H1 (cell line): ENCODE results near the gene ADGRB3. TPM values are rescaled to one million over a fixed set of nuclear protein-coding genes. Genes with fewer than 3 reads are reported as not detected.

Experiments used
- CTCF ChIA-PET: fragments of 300-600 bp; sonication (Branson Sonifier 250); formaldehyde crosslinking; loops from one replicate; lab custom pipeline; 2021; ENCODE audit not compliant: partially characterized antibody; lab: Charles Lee
- POLR2A ChIA-PET: fragments of 300-600 bp; sonication (Branson Sonifier 250); formaldehyde crosslinking; loops from one replicate; lab custom pipeline; 2021; ENCODE audit warnings: inconsistent platforms; ENCODE audit not compliant: partially characterized antibody; lab: Charles Lee
- DNase-seq, 2 experiments: peaks; one replicate each; pipeline versions ENCODE4 v3.0.0 to v3.0.0-alpha.2; 2010 to 2022; ENCODE audit warnings: low spot score in 2 of 2, low read depth in 1 of 2, mixed read lengths in 1 of 2
- FAIRE-seq: peaks from 2 replicates; lab custom pipeline; 2011; peaks lifted over from hg19 to GRCh38; lab: Jason Lieb, UNC
- H2AFZ ChIP-seq: 2 replicates; pipeline ENCODE4 v1.8.1; 2012; ENCODE audit warnings: low read length, inconsistent platforms
- H2AK5ac ChIP-seq: 2 replicates; pipeline ENCODE4 v1.6.1; 2013; ENCODE audit warnings: low read depth, low read length
- H2BK120ac ChIP-seq: replicated peaks from 2 replicates; pipeline ENCODE3; 2013; ENCODE audit warnings: low read depth, low read length, inconsistent platforms
- H2BK12ac ChIP-seq: 2 replicates; pipeline ENCODE4 v1.6.1; 2013; ENCODE audit warnings: low read depth, low read length
- H2BK15ac ChIP-seq: 2 replicates; pipeline ENCODE4 v1.6.1; 2013; ENCODE audit warnings: low read length
- H2BK20ac ChIP-seq: 2 replicates; pipeline ENCODE4 v1.6.1; 2013; ENCODE audit warnings: low read length
- H2BK5ac ChIP-seq: 2 replicates; pipeline ENCODE4 v1.6.1; 2013; ENCODE audit warnings: low read depth, low read length
- H3K14ac ChIP-seq: 2 replicates; pipeline ENCODE4 v1.6.1; 2013; ENCODE audit warnings: inconsistent platforms; ENCODE audit not compliant: insufficient read length
- H3K18ac ChIP-seq: 2 replicates; pipeline ENCODE4 v1.6.1; 2013; ENCODE audit warnings: low read length; ENCODE audit errors: extremely low read depth
- H3K23ac ChIP-seq: 2 replicates; pipeline ENCODE4 v1.6.1; 2013; ENCODE audit warnings: inconsistent platforms; ENCODE audit not compliant: insufficient read length
- H3K23me2 ChIP-seq: 2 replicates; pipeline ENCODE4 v1.6.1; 2013; ENCODE audit warnings: low read depth, low read length
- H3K27ac ChIP-seq: 2 replicates; pipeline ENCODE4 v1.6.1; 2011; ENCODE audit warnings: low read depth, low read length, inconsistent platforms
- H3K27me3 ChIP-seq, 4 experiments: replicated peaks in 1 of 4; 1 replicate in 1 of 4; 2 replicates in 3 of 4; pipeline versions ENCODE4 v1.6.1 to v1.8.1; 2011 to 2013; ENCODE audit warnings: low read length in 3 of 4, mild to moderate bottlenecking in 3 of 4, inconsistent platforms in 2 of 4, mixed read lengths in 2 of 4, moderate library complexity in 1 of 4; ENCODE audit not compliant: control insufficient read depth in 3 of 4, insufficient read depth in 3 of 4; ENCODE audit errors: extremely low read depth in 1 of 4
- H3K36me3 ChIP-seq, 4 experiments: 2 replicates each; pipeline versions ENCODE4 v1.6.1 to v1.8.1; 2011 to 2013; ENCODE audit warnings: mild to moderate bottlenecking in 4 of 4, low read length in 3 of 4, moderate library complexity in 2 of 4, control low read depth in 1 of 4, inconsistent platforms in 1 of 4; ENCODE audit not compliant: insufficient read depth in 4 of 4, control insufficient read depth in 2 of 4
- H3K4ac ChIP-seq: replicated peaks from 2 replicates; pipeline ENCODE3; 2013; ENCODE audit warnings: low read length, low read depth, mixed read lengths, inconsistent platforms; ENCODE audit not compliant: insufficient read length
- H3K4me1 ChIP-seq, 4 experiments: replicated peaks in 1 of 4; 1 replicate in 1 of 4; 2 replicates in 3 of 4; pipeline versions ENCODE4 v1.6.1 to v1.8.1; 2011 to 2013; ENCODE audit warnings: low read length in 3 of 4, inconsistent platforms in 2 of 4, mixed read lengths in 1 of 4; ENCODE audit not compliant: insufficient read depth in 4 of 4, control insufficient read depth in 3 of 4
- H3K4me2 ChIP-seq, 2 experiments: 2 replicates each; pipeline versions ENCODE4 v1.6.1 to v1.8.1; 2011 to 2013; ENCODE audit warnings: low read depth in 2 of 2, low read length in 2 of 2, control low read depth in 1 of 2, inconsistent platforms in 1 of 2, mild to moderate bottlenecking in 1 of 2; ENCODE audit not compliant: insufficient read depth in 1 of 2
- H3K4me3 ChIP-seq, 4 experiments: fragments of 200-600, 300-600 bp in 1 of 4; sonication (generic), shearing (Covaris generic), sonication (Bioruptor Twin) in 1 of 4; 2 replicates each; pipeline versions ENCODE4 v1.5.1 to v1.8.1; 2011 to 2016; ENCODE audit warnings: low read length in 4 of 4, low read depth in 3 of 4, control low read depth in 2 of 4, inconsistent platforms in 2 of 4, mild to moderate bottlenecking in 2 of 4, mixed read lengths in 1 of 4, moderate library complexity in 1 of 4; ENCODE audit not compliant: insufficient read depth in 2 of 4; ENCODE audit errors: extremely low read depth in 1 of 4
- H3K56ac ChIP-seq: replicated peaks from 2 replicates; pipeline ENCODE3; 2013; ENCODE audit warnings: low read depth, mild to moderate bottlenecking, mixed read lengths, low read length, inconsistent platforms; ENCODE audit not compliant: insufficient read length
- H3K79me1 ChIP-seq: 2 replicates; pipeline ENCODE4 v1.6.1; 2013; ENCODE audit warnings: low read depth, low read length, control low read depth
- H3K79me2 ChIP-seq, 2 experiments: 2 replicates each; pipeline versions ENCODE4 v1.6.1 to v1.8.1; 2012 to 2013; ENCODE audit warnings: low read length in 2 of 2, mild to moderate bottlenecking in 2 of 2, inconsistent platforms in 1 of 2; ENCODE audit not compliant: insufficient read depth in 2 of 2, control insufficient read depth in 1 of 2
- H3K9ac ChIP-seq, 4 experiments: replicated peaks in 1 of 4; 1 replicate in 1 of 4; 2 replicates in 3 of 4; pipeline versions ENCODE4 v1.6.1 to v1.8.1; 2011 to 2013; ENCODE audit warnings: low read depth in 3 of 4, low read length in 3 of 4, control low read depth in 2 of 4, mild to moderate bottlenecking in 2 of 4, moderate library complexity in 2 of 4, inconsistent platforms in 1 of 4; ENCODE audit errors: extremely low read depth in 1 of 4
- H3K9me3 ChIP-seq, 2 experiments: 2 replicates each; pipeline versions ENCODE4 v1.6.1 to v1.8.1; 2012 to 2013; ENCODE audit warnings: mild to moderate bottlenecking in 2 of 2, moderate library complexity in 2 of 2, control low read depth in 1 of 2, inconsistent platforms in 1 of 2, low read depth in 1 of 2, low read length in 1 of 2, mixed read lengths in 1 of 2; ENCODE audit not compliant: insufficient read depth in 2 of 2
- H4K20me1 ChIP-seq, 2 experiments: replicated peaks in 1 of 2; 2 replicates each; pipeline versions ENCODE3 to v1.8.1; 2011 to 2013; ENCODE audit warnings: inconsistent platforms in 2 of 2, low read length in 2 of 2, mild to moderate bottlenecking in 1 of 2; ENCODE audit not compliant: insufficient read depth in 2 of 2, control insufficient read depth in 1 of 2
- H4K5ac ChIP-seq: 2 replicates; pipeline ENCODE4 v1.6.1; 2013; ENCODE audit warnings: low read length, low read depth, mixed read lengths, inconsistent platforms; ENCODE audit not compliant: insufficient read length
- H4K8ac ChIP-seq: 2 replicates; pipeline ENCODE4 v1.8.0; 2013; ENCODE audit warnings: mild to moderate bottlenecking, moderate library complexity, low read length, inconsistent platforms; ENCODE audit not compliant: insufficient read depth; ENCODE audit errors: extremely low read depth
- H4K91ac ChIP-seq: replicated peaks from 2 replicates; pipeline ENCODE3; 2013; ENCODE audit warnings: low read length, mixed read lengths, inconsistent platforms; ENCODE audit not compliant: insufficient read length
- BCL11A ChIP-seq, 2 experiments: IDR thresholded peaks; one replicate each; pipeline ENCODE4 v1.6.1; 2011; ENCODE audit warnings: low read depth in 2 of 2, low read length in 2 of 2, mild to moderate bottlenecking in 2 of 2
- BRCA1 ChIP-seq: IDR thresholded peaks from 2 replicates; pipeline ENCODE4 v1.6.1; 2012; ENCODE audit warnings: low read depth, low read length, improper control_type of control experiment
- CEBPB ChIP-seq: IDR thresholded peaks from 2 replicates; pipeline ENCODE4 v1.6.1; 2012; ENCODE audit warnings: low read depth, low read length
- CHD1 ChIP-seq: IDR thresholded peaks from 2 replicates; pipeline ENCODE4 v1.6.1; 2012; ENCODE audit warnings: low read depth, low read length, improper control_type of control experiment
- CHD2 ChIP-seq: IDR thresholded peaks from 2 replicates; pipeline ENCODE4 v1.6.1; 2012; ENCODE audit warnings: low read length, improper control_type of control experiment
- CREB1 ChIP-seq: IDR thresholded peaks from 2 replicates; pipeline ENCODE4 v1.6.1; 2012; ENCODE audit warnings: inconsistent platforms
- EGR1 ChIP-seq: IDR thresholded peaks from 2 replicates; pipeline ENCODE4 v1.6.1; 2011; ENCODE audit warnings: low read depth, low read length, borderline replicate concordance
- EP300 ChIP-seq, 2 experiments: IDR thresholded peaks; 1 replicate in 1 of 2; 2 replicates in 1 of 2; pipeline ENCODE4 v1.6.1; 2011 to 2012; ENCODE audit warnings: low read depth in 2 of 2, low read length in 2 of 2, mild to moderate bottlenecking in 2 of 2, borderline replicate concordance in 1 of 2, inconsistent platforms in 1 of 2, moderate library complexity in 1 of 2
- SAP30 ChIP-seq: fragments of 300-600 bp; sonication (generic); IDR thresholded peaks from 2 replicates; pipeline ENCODE4 v1.7.1; 2012; ENCODE audit warnings: low read length, moderate library complexity, mild to moderate bottlenecking, inconsistent platforms; ENCODE audit not compliant: insufficient read depth, insufficient replicate concordance
- SIX5 ChIP-seq: IDR thresholded peaks from 2 replicates; pipeline ENCODE4 v1.6.1; 2011; ENCODE audit warnings: mild to moderate bottlenecking, low read depth, low read length
- SP1 ChIP-seq: IDR thresholded peaks from 2 replicates; pipeline ENCODE4 v1.6.1; 2011; ENCODE audit warnings: low read depth, low read length
- SRF ChIP-seq: IDR thresholded peaks from 2 replicates; pipeline ENCODE4 v1.6.1; 2011; ENCODE audit warnings: mild to moderate bottlenecking, low read depth, low read length, moderate library complexity
- TAF7 ChIP-seq: optimal IDR thresholded peaks from 2 replicates; pipeline ENCODE3; 2011; ENCODE audit warnings: low read depth, mild to moderate bottlenecking, inconsistent platforms, low read length, moderate library complexity, borderline replicate concordance
- TCF12 ChIP-seq: IDR thresholded peaks from 2 replicates; pipeline ENCODE4 v1.6.1; 2011; ENCODE audit warnings: low read depth, mild to moderate bottlenecking, low read length
- WGBS, 2 experiments: shearing (Covaris generic) in 1 of 2; methylation state at CpG; one replicate each; pipeline versions ENCODE4 v1.1.6 to v1.1.7; 2013 to 2015; ENCODE audit warnings: low lambda C conversion rate in 2 of 2, mixed read lengths in 2 of 2, inconsistent platforms in 1 of 2, low coverage in 1 of 2, missing lambda C conversion rate in 1 of 2; ENCODE audit not compliant: insufficient replicate concordance in 2 of 2, insufficient coverage in 1 of 2, insufficient read length in 1 of 2; ENCODE audit errors: extremely low coverage in 1 of 2, missing lambda C conversion rate in 1 of 2; 5-methylcytosine and 5-hydroxymethylcytosine counted together
- polyA plus RNA-seq, 7 experiments: library from polyadenylated mRNA; depleted of rRNA in 3 of 7; stranded (reverse) in 5 of 7; unstranded in 2 of 7; fragments of >200 nt in 5 of 7; fragments of 200-250 nt in 2 of 7; gene quantifications; 1 replicate in 5 of 7; 2 replicates in 1 of 7; 4 replicates in 1 of 7; pipeline versions ENCODE4 v1.2.1 to v1.2.3, GENCODE V29; 2011 to 2013; ENCODE audit warnings: missing spikeins in 2 of 7, mixed read lengths in 2 of 7
- total RNA-seq: library from RNA; stranded (reverse); fragmentation: NEBNext Ultra II Directional; extraction: Animal tissue kit (Norgen Biotek cat#: 25700); gene quantifications from 2 replicates; pipeline ENCODE4 v1.2.1, GENCODE V29; 2021
- TF ChIP-seq, protein P1 (sequence below): IDR thresholded peaks from 2 replicates; pipeline ENCODE4 v1.6.1; 2012; ENCODE audit warnings: inconsistent platforms

The ADGRB3 gene
- total and polyA plus RNA-seq, 2 of the 8 experiments (the other 6 are each of a cell fraction or from before 2014, with no cell fraction given): 0.35 to 1.2 TPM

GRCh38 chr6:69007781-69008180, 372.7 kb downstream of the ADGRB3 start:
- Histone ChIP-seq H4K5ac (no peak overlapping the region), H3K18ac (no peak overlapping the region), H3K27ac (no peak overlapping the region), H3K4me1 (peaks cover 0 to 15% (median 8%) of the 10 kb centered on the region in 4 experiments; a peak in 4 of 7 replicates), H3K9ac (no peak overlapping the region), H3K56ac (no peak overlapping the region), H2BK20ac (no peak overlapping the region), H4K91ac (no peak overlapping the region), H2BK15ac (no peak overlapping the region), H3K4ac (no peak overlapping the region), H3K9me3 (no peaks in the 10 kb centered on the region), H2BK120ac (no peak overlapping the region), H4K8ac (no peak overlapping the region), H3K4me2 (peak overlapping the region in 1 of 2 experiments; percentile 3; a peak in 1 of 4 replicates), H2BK5ac (no peak overlapping the region), H3K79me1 (no peaks in the 10 kb centered on the region), H4K20me1 (no peaks in the 10 kb centered on the region), H3K36me3 (no peaks in the 10 kb centered on the region), H2AFZ (no peak overlapping the region), H3K14ac (no peak overlapping the region), H3K27me3 (no peaks in the 10 kb centered on the region), H2BK12ac (no peak overlapping the region), H3K23me2 (no peaks in the 10 kb centered on the region), H3K79me2 (no peaks in the 10 kb centered on the region), H2AK5ac (no peak overlapping the region), H3K4me3 (no peak overlapping the region; a peak in 1 of 8 replicates), H3K23ac (no peak overlapping the region)
- ChIA-PET POLR2A (no interaction called here), CTCF (interaction anchor here (1.6 kb wide), 1 partner anchor 33 kb away, joined by 6 read pairs; no protein-coding TSS in a partner anchor)
- FAIRE-seq (no peak), DNase-seq (no peak)
- 27% methylated on average over 3 of the region's 3 CpGs; no CpG with 5 or more reads in 1 of the 2 experiments for WGBS, 2 experiments
- no peak for TF ChIP-seq CHD2
- no peak for TF ChIP-seq EGR1
- TF ChIP-seq CEBPB: no peak
- no peak for TF ChIP-seq TAF7
- TF ChIP-seq SAP30: no peak
- no peak for TF ChIP-seq TCF12
- TF ChIP-seq BCL11A (IDR thresholded peaks at IDR 0.05; ENCODE audit: low read depth in 2 of 2, low read length in 2 of 2): no peak
- TF ChIP-seq EP300 (IDR thresholded peaks at IDR 0.05; ENCODE audit: borderline replicate concordance in 1 of 2, low read depth in 2 of 2, low read length in 2 of 2): no peak
- no peak for TF ChIP-seq CHD1
- TF ChIP-seq, protein P1, sequence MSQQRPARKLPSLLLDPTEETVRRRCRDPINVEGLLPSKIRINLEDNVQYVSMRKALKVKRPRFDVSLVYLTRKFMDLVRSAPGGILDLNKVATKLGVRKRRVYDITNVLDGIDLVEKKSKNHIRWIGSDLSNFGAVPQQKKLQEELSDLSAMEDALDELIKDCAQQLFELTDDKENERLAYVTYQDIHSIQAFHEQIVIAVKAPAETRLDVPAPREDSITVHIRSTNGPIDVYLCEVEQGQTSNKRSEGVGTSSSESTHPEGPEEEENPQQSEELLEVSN: no peak
- TF ChIP-seq SRF: no peak
- no peak for TF ChIP-seq CREB1
- no peak for TF ChIP-seq SP1
- TF ChIP-seq BRCA1: no peak
- TF ChIP-seq SIX5: no peak
